K562 (cell line): ENCODE data around the gene VWA1. TPM values are rescaled to one million over a fixed set of nuclear protein-coding genes. Genes with fewer than 3 reads are reported as not detected.

Source experiments
- AFF1 ChIP-seq, 2 experiments: fragments of 450-650 bp; IDR thresholded peaks; 2 replicates each; pipeline ENCODE4 v1.6.1; 2018; ENCODE audit warnings: mild to moderate bottlenecking in 2 of 2, low read depth in 1 of 2; ENCODE audit not compliant: partially characterized antibody in 2 of 2
- ARID1B ChIP-seq: fragments of 450-650 bp; IDR thresholded peaks from 2 replicates; pipeline ENCODE4 v1.6.1; 2016; ENCODE audit warnings: antibody characterized with exemption, mild to moderate bottlenecking, inconsistent platforms
- ARID4B ChIP-seq: sonication (generic); formaldehyde crosslinking; IDR thresholded peaks from 2 replicates; pipeline ENCODE4 v1.8.0; 2022; ENCODE audit warnings: mild to moderate bottlenecking, missing genetic modification reagents
- CAMTA2 ChIP-seq: fragments of 250-450 bp; sonication (Bioruptor Pico); conservative IDR thresholded peaks from 2 replicates; pipeline ENCODE4 v1.5.1; 2022
- FOXA3 ChIP-seq, 2 experiments: fragments of 450-650 bp in 1 of 2; sonication (generic) in 1 of 2; formaldehyde crosslinking; IDR thresholded peaks in 1 of 2; conservative IDR thresholded peaks in 1 of 2; 2 replicates each; pipeline versions ENCODE4 v1.4.0 to v1.8.0; 2020 to 2022; ENCODE audit warnings: mild to moderate bottlenecking in 2 of 2, missing genetic modification reagents in 1 of 2
- HMG20B ChIP-seq: fragments of 250-450 bp; sonication (Bioruptor Pico); IDR thresholded peaks from 2 replicates; pipeline ENCODE4 v1.5.0; 2021; ENCODE audit warnings: mild to moderate bottlenecking
- NONO ChIP-seq, 2 experiments: fragments of 200-400 bp in 1 of 2; fragments of 450-650 bp in 1 of 2; formaldehyde crosslinking in 1 of 2; IDR thresholded peaks; 2 replicates each; pipeline ENCODE4 v1.6.1; 2017; ENCODE audit warnings: low read depth in 2 of 2, mild to moderate bottlenecking in 2 of 2, moderate library complexity in 2 of 2, low read length in 1 of 2
- RB1 ChIP-seq: fragments of 450-650 bp; IDR thresholded peaks from 2 replicates; pipeline ENCODE4 v1.6.1; 2017; ENCODE audit warnings: low read depth, mild to moderate bottlenecking
- SMARCA4 ChIP-seq: fragments of 450-650 bp; IDR thresholded peaks from 2 replicates; pipeline ENCODE4 v1.6.1; 2016
- SRSF1 ChIP-seq: fragments of 200-400 bp; formaldehyde crosslinking; IDR thresholded peaks from 2 replicates; pipeline ENCODE4 v1.6.1; 2017; ENCODE audit warnings: mild to moderate bottlenecking, low read depth, low read length, moderate library complexity
- ZBTB11 ChIP-seq, 3 experiments: fragments of 200-800 bp in 1 of 3; fragments of 250-450 bp in 1 of 3; fragments of 450-650 bp in 1 of 3; sonication (Bioruptor Pico) in 1 of 3; sonication (Bioruptor generic) in 1 of 3; formaldehyde crosslinking in 1 of 3; IDR thresholded peaks; 2 replicates each; pipeline versions ENCODE4 v1.6.1 to v1.8.0; 2016 to 2022; ENCODE audit warnings: mild to moderate bottlenecking in 2 of 3, missing genetic modification characterization in 2 of 3, missing compliant biosample characterization in 1 of 3, moderate library complexity in 1 of 3
- polyA plus RNA-seq, 8 experiments: library from polyadenylated mRNA; depleted of rRNA in 4 of 8; stranded (reverse) in 5 of 8; unstranded in 3 of 8; fragments of >200 nt; fragmentation: Nextera tagmentation in 2 of 8; fragmentation: Illumina TruSeq in 1 of 8; extraction: Ambion mirVana in 2 of 8; extraction: Trizol in 1 of 8; gene quantifications; 2 replicates each; pipeline versions ENCODE4 v1.2.1 to v1.2.3, GENCODE V29; 2011 to 2014; ENCODE audit warnings: inconsistent platforms in 1 of 8, missing spikeins in 1 of 8
- total RNA-seq, 7 experiments: library from RNA; depleted of rRNA in 6 of 7; stranded (reverse); fragments of >200 nt in 6 of 7; fragmentation: Illumina TruSeq in 2 of 7; extraction: Trizol in 2 of 7; gene quantifications; 2 replicates each; pipeline versions ENCODE4 v1.2.1 to v1.2.3, GENCODE V29; 2011 to 2021; ENCODE audit warnings: low replicate concordance in 1 of 7

VWA1 gene
- total and polyA plus RNA-seq, 9 of the 15 experiments (the other 6 are each of a cell fraction or from before 2014, with no cell fraction given): 0.01 to 6.4 (median 0.85) TPM

- TF ChIP-seq HMG20B (CRISPR knock-in tag): 0 out of 2 replicates have a peak, but pooled peaks have one; percentile 75
- TF ChIP-seq SRSF1: peak; percentile 21; the same call in 1 of the 2 replicates
- TF ChIP-seq CAMTA2 (CRISPR knock-in tag): no peak
- TF ChIP-seq FOXA3 (CRISPR knock-in tag; conservative IDR thresholded peaks at IDR 0.05 in 1 of 2, IDR thresholded peaks at IDR 0.05 in 1 of 2): no peak
- TF ChIP-seq ARID1B: 0 out of 2 replicates have a peak, but pooled peaks have one; percentile 21
- TF ChIP-seq NONO (IDR thresholded peaks at IDR 0.05; ENCODE audit: low read depth in 2 of 2, low read length in 1 of 2): 0 out of 4 replicates have a peak, but pooled peaks of 1 of the 2 experiments have one; percentile 6
- TF ChIP-seq ZBTB11 (CRISPR knock-in tag; IDR thresholded peaks at IDR 0.05): no peak
- 0 out of 2 replicates have a peak, but pooled peaks have one; percentile 25 for TF ChIP-seq RB1
- TF ChIP-seq SMARCA4: peak; percentile 49; the same call in 1 of the 2 replicates
- TF ChIP-seq AFF1 (IDR thresholded peaks at IDR 0.05; ENCODE audit: low read depth in 1 of 2, partially characterized antibody in 2 of 2): peak in 1 of 2 experiments; percentile 5
- peak; percentile 90 for TF ChIP-seq ARID4B
Observed at GRCh38 chr1:1399872-1400575, 35.5 kb upstream of the VWA1 start (continued).
